H1 (cell line): ENCODE data around the gene ACOT7. TPM values are rescaled to one million over a fixed set of nuclear protein-coding genes. Genes with fewer than 3 reads are reported as not detected.

ENCODE experiments used
- CTCF ChIA-PET: fragments of 300-600 bp; sonication (Branson Sonifier 250); formaldehyde crosslinking; loops from one replicate; lab custom pipeline; 2021; ENCODE audit not compliant: partially characterized antibody; lab: Charles Lee
- POLR2A ChIA-PET: fragments of 300-600 bp; sonication (Branson Sonifier 250); formaldehyde crosslinking; loops from one replicate; lab custom pipeline; 2021; ENCODE audit warnings: inconsistent platforms; ENCODE audit not compliant: partially characterized antibody; lab: Charles Lee
- DNase-seq, 2 experiments: peaks; one replicate each; pipeline versions ENCODE4 v3.0.0 to v3.0.0-alpha.2; 2010 to 2022; ENCODE audit warnings: low spot score in 2 of 2, low read depth in 1 of 2, mixed read lengths in 1 of 2
- FAIRE-seq: peaks from 2 replicates; lab custom pipeline; 2011; peaks lifted over from hg19 to GRCh38; lab: Jason Lieb, UNC
- H2AFZ ChIP-seq: 2 replicates; pipeline ENCODE4 v1.8.1; 2012; ENCODE audit warnings: low read length, inconsistent platforms
- H2AK5ac ChIP-seq: 2 replicates; pipeline ENCODE4 v1.6.1; 2013; ENCODE audit warnings: low read depth, low read length
- H2BK120ac ChIP-seq: replicated peaks from 2 replicates; pipeline ENCODE3; 2013; ENCODE audit warnings: low read depth, low read length, inconsistent platforms
- H2BK12ac ChIP-seq: 2 replicates; pipeline ENCODE4 v1.6.1; 2013; ENCODE audit warnings: low read depth, low read length
- H2BK15ac ChIP-seq: 2 replicates; pipeline ENCODE4 v1.6.1; 2013; ENCODE audit warnings: low read length
- H2BK20ac ChIP-seq: 2 replicates; pipeline ENCODE4 v1.6.1; 2013; ENCODE audit warnings: low read length
- H2BK5ac ChIP-seq: 2 replicates; pipeline ENCODE4 v1.6.1; 2013; ENCODE audit warnings: low read depth, low read length
- H3K14ac ChIP-seq: 2 replicates; pipeline ENCODE4 v1.6.1; 2013; ENCODE audit warnings: inconsistent platforms; ENCODE audit not compliant: insufficient read length
- H3K18ac ChIP-seq: 2 replicates; pipeline ENCODE4 v1.6.1; 2013; ENCODE audit warnings: low read length; ENCODE audit errors: extremely low read depth
- H3K23ac ChIP-seq: 2 replicates; pipeline ENCODE4 v1.6.1; 2013; ENCODE audit warnings: inconsistent platforms; ENCODE audit not compliant: insufficient read length
- H3K23me2 ChIP-seq: 2 replicates; pipeline ENCODE4 v1.6.1; 2013; ENCODE audit warnings: low read depth, low read length
- H3K27ac ChIP-seq: 2 replicates; pipeline ENCODE4 v1.6.1; 2011; ENCODE audit warnings: low read depth, low read length, inconsistent platforms
- H3K27me3 ChIP-seq, 4 experiments: replicated peaks in 1 of 4; 1 replicate in 1 of 4; 2 replicates in 3 of 4; pipeline versions ENCODE4 v1.6.1 to v1.8.1; 2011 to 2013; ENCODE audit warnings: low read length in 3 of 4, mild to moderate bottlenecking in 3 of 4, inconsistent platforms in 2 of 4, mixed read lengths in 2 of 4, moderate library complexity in 1 of 4; ENCODE audit not compliant: control insufficient read depth in 3 of 4, insufficient read depth in 3 of 4; ENCODE audit errors: extremely low read depth in 1 of 4
- H3K36me3 ChIP-seq, 4 experiments: 2 replicates each; pipeline versions ENCODE4 v1.6.1 to v1.8.1; 2011 to 2013; ENCODE audit warnings: mild to moderate bottlenecking in 4 of 4, low read length in 3 of 4, moderate library complexity in 2 of 4, control low read depth in 1 of 4, inconsistent platforms in 1 of 4; ENCODE audit not compliant: insufficient read depth in 4 of 4, control insufficient read depth in 2 of 4
- H3K4ac ChIP-seq: replicated peaks from 2 replicates; pipeline ENCODE3; 2013; ENCODE audit warnings: low read length, low read depth, mixed read lengths, inconsistent platforms; ENCODE audit not compliant: insufficient read length
- H3K4me1 ChIP-seq, 4 experiments: replicated peaks in 1 of 4; 1 replicate in 1 of 4; 2 replicates in 3 of 4; pipeline versions ENCODE4 v1.6.1 to v1.8.1; 2011 to 2013; ENCODE audit warnings: low read length in 3 of 4, inconsistent platforms in 2 of 4, mixed read lengths in 1 of 4; ENCODE audit not compliant: insufficient read depth in 4 of 4, control insufficient read depth in 3 of 4
- H3K4me2 ChIP-seq, 2 experiments: 2 replicates each; pipeline versions ENCODE4 v1.6.1 to v1.8.1; 2011 to 2013; ENCODE audit warnings: low read depth in 2 of 2, low read length in 2 of 2, control low read depth in 1 of 2, inconsistent platforms in 1 of 2, mild to moderate bottlenecking in 1 of 2; ENCODE audit not compliant: insufficient read depth in 1 of 2
- H3K4me3 ChIP-seq, 4 experiments: fragments of 200-600, 300-600 bp in 1 of 4; sonication (generic), shearing (Covaris generic), sonication (Bioruptor Twin) in 1 of 4; 2 replicates each; pipeline versions ENCODE4 v1.5.1 to v1.8.1; 2011 to 2016; ENCODE audit warnings: low read length in 4 of 4, low read depth in 3 of 4, control low read depth in 2 of 4, inconsistent platforms in 2 of 4, mild to moderate bottlenecking in 2 of 4, mixed read lengths in 1 of 4, moderate library complexity in 1 of 4; ENCODE audit not compliant: insufficient read depth in 2 of 4; ENCODE audit errors: extremely low read depth in 1 of 4
- H3K56ac ChIP-seq: replicated peaks from 2 replicates; pipeline ENCODE3; 2013; ENCODE audit warnings: low read depth, mild to moderate bottlenecking, mixed read lengths, low read length, inconsistent platforms; ENCODE audit not compliant: insufficient read length
- H3K79me1 ChIP-seq: 2 replicates; pipeline ENCODE4 v1.6.1; 2013; ENCODE audit warnings: low read depth, low read length, control low read depth
- H3K79me2 ChIP-seq, 2 experiments: 2 replicates each; pipeline versions ENCODE4 v1.6.1 to v1.8.1; 2012 to 2013; ENCODE audit warnings: low read length in 2 of 2, mild to moderate bottlenecking in 2 of 2, inconsistent platforms in 1 of 2; ENCODE audit not compliant: insufficient read depth in 2 of 2, control insufficient read depth in 1 of 2
- H3K9ac ChIP-seq, 4 experiments: replicated peaks in 1 of 4; 1 replicate in 1 of 4; 2 replicates in 3 of 4; pipeline versions ENCODE4 v1.6.1 to v1.8.1; 2011 to 2013; ENCODE audit warnings: low read depth in 3 of 4, low read length in 3 of 4, control low read depth in 2 of 4, mild to moderate bottlenecking in 2 of 4, moderate library complexity in 2 of 4, inconsistent platforms in 1 of 4; ENCODE audit errors: extremely low read depth in 1 of 4
- H3K9me3 ChIP-seq, 2 experiments: 2 replicates each; pipeline versions ENCODE4 v1.6.1 to v1.8.1; 2012 to 2013; ENCODE audit warnings: mild to moderate bottlenecking in 2 of 2, moderate library complexity in 2 of 2, control low read depth in 1 of 2, inconsistent platforms in 1 of 2, low read depth in 1 of 2, low read length in 1 of 2, mixed read lengths in 1 of 2; ENCODE audit not compliant: insufficient read depth in 2 of 2
- H4K20me1 ChIP-seq, 2 experiments: replicated peaks in 1 of 2; 2 replicates each; pipeline versions ENCODE3 to v1.8.1; 2011 to 2013; ENCODE audit warnings: inconsistent platforms in 2 of 2, low read length in 2 of 2, mild to moderate bottlenecking in 1 of 2; ENCODE audit not compliant: insufficient read depth in 2 of 2, control insufficient read depth in 1 of 2
- H4K5ac ChIP-seq: 2 replicates; pipeline ENCODE4 v1.6.1; 2013; ENCODE audit warnings: low read length, low read depth, mixed read lengths, inconsistent platforms; ENCODE audit not compliant: insufficient read length
- H4K8ac ChIP-seq: 2 replicates; pipeline ENCODE4 v1.8.0; 2013; ENCODE audit warnings: mild to moderate bottlenecking, moderate library complexity, low read length, inconsistent platforms; ENCODE audit not compliant: insufficient read depth; ENCODE audit errors: extremely low read depth
- H4K91ac ChIP-seq: replicated peaks from 2 replicates; pipeline ENCODE3; 2013; ENCODE audit warnings: low read length, mixed read lengths, inconsistent platforms; ENCODE audit not compliant: insufficient read length
- CBX5 ChIP-seq: fragments of 300-800, 300-1000 bp; sonication (generic); IDR thresholded peaks from 2 replicates; pipeline ENCODE4 v1.7.1; 2016; ENCODE audit warnings: antibody characterized with exemption, low read length, low read depth
- CBX8 ChIP-seq: fragments of 300-800, 300-1000 bp; sonication (generic); IDR thresholded peaks from 2 replicates; pipeline ENCODE4 v1.7.1; 2016; ENCODE audit warnings: low read depth, low read length, borderline replicate concordance
- POLR2A ChIP-seq, 2 experiments: IDR thresholded peaks; 1 replicate in 1 of 2; 2 replicates in 1 of 2; pipeline ENCODE4 v1.6.1; 2011; ENCODE audit warnings: low read depth in 2 of 2, low read length in 2 of 2, mild to moderate bottlenecking in 2 of 2; ENCODE audit errors: control extremely low read depth in 1 of 2
- POLR2AphosphoS5 ChIP-seq: IDR thresholded peaks from 2 replicates; pipeline ENCODE4 v1.6.1; 2011; ENCODE audit warnings: low read depth, low read length
- RAD21 ChIP-seq, 2 experiments: IDR thresholded peaks in 1 of 2; conservative IDR thresholded peaks in 1 of 2; 2 replicates each; pipeline ENCODE4 v1.6.1; 2011; ENCODE audit warnings: low read depth in 2 of 2, low read length in 2 of 2, improper control_type of control experiment in 1 of 2, inconsistent platforms in 1 of 2, mild to moderate bottlenecking in 1 of 2, moderate library complexity in 1 of 2
- SIX5 ChIP-seq: IDR thresholded peaks from 2 replicates; pipeline ENCODE4 v1.6.1; 2011; ENCODE audit warnings: mild to moderate bottlenecking, low read depth, low read length
- TAF1 ChIP-seq: IDR thresholded peaks from 2 replicates; pipeline ENCODE4 v1.6.1; 2011; ENCODE audit warnings: mild to moderate bottlenecking, low read depth, low read length
- YY1 ChIP-seq: IDR thresholded peaks from 2 replicates; pipeline ENCODE4 v1.6.1; 2011; ENCODE audit warnings: low read depth, mild to moderate bottlenecking, low read length
- WGBS, 2 experiments: shearing (Covaris generic) in 1 of 2; methylation state at CpG; one replicate each; pipeline versions ENCODE4 v1.1.6 to v1.1.7; 2013 to 2015; ENCODE audit warnings: low lambda C conversion rate in 2 of 2, mixed read lengths in 2 of 2, inconsistent platforms in 1 of 2, low coverage in 1 of 2, missing lambda C conversion rate in 1 of 2; ENCODE audit not compliant: insufficient replicate concordance in 2 of 2, insufficient coverage in 1 of 2, insufficient read length in 1 of 2; ENCODE audit errors: extremely low coverage in 1 of 2, missing lambda C conversion rate in 1 of 2; 5-methylcytosine and 5-hydroxymethylcytosine counted together
- polyA plus RNA-seq, 7 experiments: library from polyadenylated mRNA; depleted of rRNA in 3 of 7; stranded (reverse) in 5 of 7; unstranded in 2 of 7; fragments of >200 nt in 5 of 7; fragments of 200-250 nt in 2 of 7; gene quantifications; 1 replicate in 5 of 7; 2 replicates in 1 of 7; 4 replicates in 1 of 7; pipeline versions ENCODE4 v1.2.1 to v1.2.3, GENCODE V29; 2011 to 2013; ENCODE audit warnings: missing spikeins in 2 of 7, mixed read lengths in 2 of 7
- total RNA-seq: library from RNA; stranded (reverse); fragmentation: NEBNext Ultra II Directional; extraction: Animal tissue kit (Norgen Biotek cat#: 25700); gene quantifications from 2 replicates; pipeline ENCODE4 v1.2.1, GENCODE V29; 2021
- TF ChIP-seq, protein P1 (sequence below): IDR thresholded peaks from 2 replicates; pipeline ENCODE4 v1.6.1; 2011; ENCODE audit warnings: low read length, improper control_type of control experiment
- TF ChIP-seq, protein P2 (sequence below): IDR thresholded peaks from 2 replicates; pipeline ENCODE4 v1.6.1; 2012; ENCODE audit warnings: inconsistent platforms

The ACOT7 gene
- total and polyA plus RNA-seq, 2 of the 8 experiments (the other 6 are each of a cell fraction or from before 2014, with no cell fraction given), result 151 to 214 TPM

DNA sequence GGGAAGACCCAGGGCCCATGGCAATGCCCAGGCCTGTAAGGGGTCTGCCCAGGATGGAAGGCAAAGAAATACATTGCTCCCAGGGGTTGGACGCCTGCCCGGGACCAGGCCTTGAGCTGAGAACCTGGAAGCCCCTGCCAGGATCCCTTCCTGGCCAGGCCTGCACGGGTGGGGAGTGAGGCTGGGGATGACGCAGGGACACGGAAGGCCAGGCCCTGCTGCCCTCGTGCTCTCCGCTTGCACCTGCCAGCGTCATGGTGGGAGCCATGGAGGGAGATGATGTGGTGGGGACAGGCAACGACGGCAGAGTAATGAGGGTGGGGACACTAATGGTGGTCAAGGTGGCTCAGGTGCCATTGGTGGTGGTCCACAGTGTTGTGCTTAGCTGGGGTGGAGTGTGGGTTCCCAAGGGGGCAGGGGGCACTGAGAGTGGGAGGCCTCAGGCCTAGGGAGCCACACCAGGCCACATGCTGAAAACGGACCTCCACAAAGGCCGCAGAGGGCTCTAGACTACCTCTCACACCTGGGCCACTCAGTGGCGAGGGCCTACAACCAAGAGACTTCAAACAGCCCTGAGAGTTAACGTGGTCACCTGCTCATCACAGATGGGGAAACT, 145.3 kb downstream of the ACOT7 start:
- Histone ChIP-seq H4K91ac (no peak overlapping the region), H2AK5ac (0 out of 2 replicates have a peak overlapping the region, but pooled peaks have one; percentile 3), H3K79me2 (no peaks in the 10 kb centered on the region; a peak in 1 of 4 replicates), H4K20me1 (peaks cover 9 to 29% of the 10 kb centered on the region in 2 experiments), H2BK12ac (peak overlapping the region; percentile 68; the same call in 1 of the 2 replicates), H3K14ac (no peak overlapping the region), H3K4ac (no peak overlapping the region), H3K27me3 (peaks cover 16 to 47% (median 37%) of the 10 kb centered on the region in 4 experiments), H2BK20ac (no peak overlapping the region), H3K56ac (no peak overlapping the region), H4K5ac (no peak overlapping the region), H3K36me3 (no peaks in the 10 kb centered on the region), H2AFZ (no peak overlapping the region), H3K9ac (no peak overlapping the region), H3K79me1 (no peaks in the 10 kb centered on the region), H3K4me1 (peaks cover 4 to 24% (median 14%) of the 10 kb centered on the region in 4 experiments), H4K8ac (no peak overlapping the region; the same call in 1 of the 2 replicates), H3K23me2 (peaks cover 23% of the 10 kb centered on the region; the same call in 1 of the 2 replicates), H3K4me2 (peak overlapping the region; percentile 45 to 82; a peak in 2 of 4 replicates), H2BK15ac (0 out of 2 replicates have a peak overlapping the region, but pooled peaks have one; percentile 53), H2BK120ac (no peak overlapping the region), H3K27ac (no peak overlapping the region), H3K23ac (no peak overlapping the region), H3K4me3 (no peak overlapping the region), H3K9me3 (no peaks in the 10 kb centered on the region)
- ChIA-PET POLR2A (interaction anchor here (0.7 to 9.3 kb wide), 16 partner anchors 10 to 177 kb away, joined by 3 to 64 read pairs (median 4); partner anchors contain the start of genes GPR153, ICMT and RNF207), CTCF (interaction anchor here (0.5 to 19.1 kb wide), 24 partner anchors 8 to 581 kb away, joined by 3 to 353 read pairs (median 10); partner anchors contain the start of genes ICMT, RNF207 and RPL22)
- 95% methylated on average over 13 of the region's 14 CpGs; no CpG with 5 or more reads in 1 of the 2 experiments for WGBS, 2 experiments
- FAIRE-seq (no peak), DNase-seq (peak in 1 of 2 experiments; percentile 47)
- TF ChIP-seq POLR2AphosphoS5, result peak; percentile 70
- no peak for TF ChIP-seq SIX5
- no peak for TF ChIP-seq CBX8
- TF ChIP-seq, protein P1, sequence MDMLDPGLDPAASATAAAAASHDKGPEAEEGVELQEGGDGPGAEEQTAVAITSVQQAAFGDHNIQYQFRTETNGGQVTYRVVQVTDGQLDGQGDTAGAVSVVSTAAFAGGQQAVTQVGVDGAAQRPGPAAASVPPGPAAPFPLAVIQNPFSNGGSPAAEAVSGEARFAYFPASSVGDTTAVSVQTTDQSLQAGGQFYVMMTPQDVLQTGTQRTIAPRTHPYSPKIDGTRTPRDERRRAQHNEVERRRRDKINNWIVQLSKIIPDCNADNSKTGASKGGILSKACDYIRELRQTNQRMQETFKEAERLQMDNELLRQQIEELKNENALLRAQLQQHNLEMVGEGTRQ, result no peak
- no peak for TF ChIP-seq TAF1
- TF ChIP-seq CBX5, result no peak
- TF ChIP-seq YY1, result no peak
- TF ChIP-seq RAD21 (IDR thresholded peaks at IDR 0.05 in 1 of 2, conservative IDR thresholded peaks at IDR 0.05 in 1 of 2; ENCODE audit: low read depth in 2 of 2, low read length in 2 of 2), result no peak
- TF ChIP-seq, protein P2, sequence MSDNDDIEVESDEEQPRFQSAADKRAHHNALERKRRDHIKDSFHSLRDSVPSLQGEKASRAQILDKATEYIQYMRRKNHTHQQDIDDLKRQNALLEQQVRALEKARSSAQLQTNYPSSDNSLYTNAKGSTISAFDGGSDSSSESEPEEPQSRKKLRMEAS, result peak; percentile 64
- TF ChIP-seq POLR2A (IDR thresholded peaks at IDR 0.05; ENCODE audit: control extremely low read depth in 1 of 2, low read depth in 2 of 2, low read length in 2 of 2), result no peak
- TF ChIP-seq, all 59 proteins: peak for 2
- Histone ChIP-seq H2BK5ac (no peak overlapping the region), H3K18ac (no peak overlapping the region)
